ENCODE data around the gene CCDC182.
A peak's percentile ranks its signal among the peaks of the same experiment; 100 is the strongest.

Gene CCDC182

DNA sequence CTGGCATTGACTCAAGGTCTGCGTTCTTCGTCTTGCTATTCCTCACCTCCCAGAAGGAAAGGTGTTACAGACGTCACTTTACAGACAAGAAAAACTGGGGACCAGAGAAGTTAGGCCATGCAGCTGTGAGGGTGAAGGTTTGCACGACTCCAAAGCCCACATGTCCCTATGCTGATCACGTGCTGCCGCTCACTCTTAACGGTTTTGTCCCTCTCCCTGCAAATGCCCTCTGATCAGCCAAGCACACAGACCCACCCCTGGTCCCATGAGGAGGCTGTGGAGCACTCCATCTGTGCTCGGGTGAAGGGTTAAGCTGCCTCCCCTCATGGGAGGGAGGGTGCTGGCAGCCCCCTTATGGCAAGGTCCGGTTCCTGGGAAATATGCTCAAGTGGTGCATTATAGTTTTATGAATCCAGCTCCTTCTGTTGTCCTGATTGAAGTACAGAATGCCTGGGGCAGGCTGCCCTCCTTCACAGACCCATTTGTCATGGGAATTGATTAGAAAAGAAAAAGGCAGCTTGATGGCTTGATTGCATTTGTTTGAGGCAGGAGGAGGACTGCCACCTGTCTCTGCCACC is 18.8 kb downstream of the CCDC182 start:
- no peak for ATAC-seq

DNA sequence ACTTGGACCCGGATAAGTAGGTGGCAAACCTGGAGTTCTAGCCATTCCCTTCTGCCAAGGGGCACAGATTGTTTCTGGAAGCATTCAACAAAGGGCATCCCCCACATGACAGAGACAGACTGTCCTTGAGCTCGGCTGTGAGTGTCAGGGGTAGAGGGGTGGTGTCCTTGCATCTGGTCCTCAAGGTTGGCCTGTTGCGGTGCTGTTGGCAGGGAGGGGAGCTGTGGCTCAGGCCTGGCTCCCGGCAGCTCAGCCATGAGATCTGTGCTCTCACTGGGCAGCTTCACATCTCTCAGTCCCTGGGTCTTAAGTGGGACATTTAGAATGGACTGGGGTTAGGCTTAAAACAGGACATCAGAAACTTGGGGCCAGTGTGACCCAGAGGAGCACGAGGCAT is 20.4 kb downstream of the CCDC182 start:
- ATAC-seq, result no peak

DNA sequence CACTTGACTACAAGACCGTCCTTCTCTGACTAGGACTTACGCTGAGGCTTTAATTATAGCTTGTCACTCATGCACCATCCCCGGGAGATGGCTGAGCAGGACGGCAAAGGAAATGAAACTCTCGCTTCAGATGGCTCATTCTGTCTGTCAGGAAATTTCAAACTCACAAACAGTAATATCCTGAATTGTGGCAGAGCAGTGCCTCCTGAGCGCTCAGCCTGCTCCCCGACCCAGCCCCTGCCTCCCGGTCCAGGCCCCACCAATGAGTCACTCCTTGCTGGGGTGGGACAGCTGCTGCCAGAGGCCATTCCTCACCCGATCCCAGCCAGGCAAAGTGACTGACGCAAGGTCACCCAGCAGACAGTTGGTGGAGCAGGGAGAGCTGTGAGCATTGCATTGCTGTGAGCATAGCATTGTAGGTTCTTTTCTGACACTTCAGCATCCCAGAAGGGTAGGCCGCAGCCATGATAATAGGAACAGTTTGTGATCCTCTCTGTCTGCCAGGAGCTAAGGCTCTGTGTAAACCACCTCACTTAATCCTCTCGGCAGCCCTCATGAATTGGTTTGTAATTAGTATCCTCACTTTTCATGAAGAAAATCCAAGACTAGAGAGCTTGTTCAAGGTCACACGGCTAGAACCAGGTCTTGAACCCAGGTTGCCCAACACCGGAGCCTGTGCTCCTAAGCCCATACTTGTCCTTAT is 20.9 kb downstream of the CCDC182 start:
- ATAC-seq, result no peak

DNA sequence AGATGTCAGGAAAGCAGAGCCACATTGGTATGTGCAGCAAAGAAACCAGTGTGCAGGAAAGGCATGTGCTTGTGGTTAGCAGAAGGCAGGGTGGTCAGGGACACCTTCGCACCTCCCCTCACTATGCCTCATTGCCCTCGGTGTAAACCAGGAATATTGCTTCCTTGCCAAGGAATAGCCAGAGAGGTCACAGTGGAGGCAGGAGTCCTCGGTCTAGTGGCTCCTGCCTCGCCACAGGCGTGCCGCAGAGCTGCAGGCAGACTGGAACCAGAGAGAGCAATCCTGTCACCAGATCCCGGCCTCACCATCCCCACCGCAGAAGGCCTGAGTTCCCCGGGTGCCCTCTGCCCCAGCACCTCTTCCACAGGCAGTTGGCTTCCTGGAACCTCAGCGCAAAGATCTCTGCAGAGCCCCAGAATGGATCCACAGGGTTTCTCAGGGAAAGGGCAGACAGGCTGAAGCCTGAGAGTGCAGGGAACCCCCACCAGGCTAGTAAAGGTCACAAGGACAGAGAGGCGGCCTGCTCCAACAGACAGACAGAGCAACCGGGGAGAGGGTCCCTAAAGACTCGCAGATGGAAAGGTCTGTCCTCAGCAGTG is 21.6 kb downstream of the CCDC182 start:
- ATAC-seq, result no peak

DNA sequence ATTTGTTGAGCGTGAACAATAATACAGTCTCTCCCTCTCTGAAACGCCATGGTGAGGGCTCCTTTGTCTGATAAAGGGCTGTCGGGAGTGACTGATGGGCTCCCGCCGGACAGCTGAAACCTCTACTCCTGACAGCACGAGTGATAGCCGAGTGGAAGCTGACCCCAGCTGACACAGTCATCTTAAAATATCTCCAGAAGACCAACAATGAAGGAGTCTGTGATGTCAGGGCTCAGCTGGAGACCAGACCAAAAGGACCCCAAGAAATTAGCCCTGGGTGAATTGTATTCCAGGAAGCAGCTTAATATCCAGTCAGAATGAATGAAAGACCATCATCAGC is 22.4 kb downstream of the CCDC182 start:
- no peak for ATAC-seq

DNA sequence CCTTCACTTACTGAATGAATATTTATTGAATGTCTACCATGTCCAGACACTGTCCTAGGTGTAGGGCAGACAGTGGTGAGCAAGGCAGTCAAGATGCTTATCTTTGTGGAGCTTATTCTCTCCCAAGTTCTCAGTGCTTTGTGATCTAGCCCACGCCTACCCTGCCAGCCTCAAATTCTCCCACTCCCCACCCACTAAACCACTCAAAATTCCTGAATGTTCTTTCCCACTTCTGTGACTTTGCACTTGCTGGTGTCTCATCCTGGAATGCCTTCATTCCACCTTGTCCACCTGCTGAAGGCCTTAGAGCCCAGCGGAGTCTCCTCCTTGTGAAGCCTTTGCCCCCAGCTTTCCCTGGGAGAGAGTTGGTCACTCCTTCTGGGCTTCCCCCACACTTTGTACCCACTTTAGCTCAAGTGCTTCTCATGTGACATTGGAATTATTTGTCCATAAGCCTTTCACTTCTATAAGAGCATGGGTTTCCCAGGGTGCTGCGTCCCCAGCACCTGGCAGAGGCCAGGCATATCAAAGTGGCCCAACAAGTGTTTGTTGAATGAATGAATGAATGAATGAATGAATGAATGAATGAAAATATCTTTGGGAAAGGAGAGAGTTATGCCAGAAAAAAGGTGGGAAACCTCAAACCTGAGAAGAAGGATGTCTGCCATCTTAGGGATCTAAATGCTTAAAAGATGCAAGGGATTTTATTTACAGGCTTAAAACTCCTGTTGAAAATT is 23.0 kb downstream of the CCDC182 start:
- no peak for ATAC-seq

DNA sequence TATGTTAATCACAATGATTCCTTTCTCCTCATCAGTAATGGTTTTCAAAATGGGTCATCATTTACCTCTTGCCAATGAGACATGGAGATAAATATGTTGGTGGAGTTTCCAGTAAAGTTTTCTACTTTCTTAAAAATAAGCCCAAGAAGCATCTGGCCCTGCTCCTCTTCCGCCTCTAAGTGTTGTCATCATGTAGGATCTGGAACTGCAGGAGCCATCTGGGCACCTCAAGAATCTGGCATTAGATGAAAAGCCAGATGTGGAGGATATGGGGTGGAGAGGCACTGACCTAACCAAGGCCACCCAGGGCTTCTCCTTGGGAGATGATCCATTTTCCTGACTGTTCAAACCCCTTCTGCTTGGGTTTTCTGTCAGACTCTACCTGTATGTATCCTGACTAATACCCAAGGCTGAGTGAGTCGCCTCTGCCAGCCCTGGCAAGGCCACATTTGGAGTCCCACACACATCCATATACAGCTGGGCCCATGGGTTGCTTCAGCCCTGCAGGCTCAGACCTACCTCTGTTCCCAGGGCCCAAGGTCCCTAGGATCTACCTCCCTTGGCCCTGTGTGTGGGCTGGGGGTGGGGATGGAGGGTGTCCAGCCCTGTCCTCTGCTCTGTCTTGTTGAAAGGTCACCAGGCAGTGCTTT is 24.6 kb downstream of the CCDC182 start:
- no peak for ATAC-seq

DNA sequence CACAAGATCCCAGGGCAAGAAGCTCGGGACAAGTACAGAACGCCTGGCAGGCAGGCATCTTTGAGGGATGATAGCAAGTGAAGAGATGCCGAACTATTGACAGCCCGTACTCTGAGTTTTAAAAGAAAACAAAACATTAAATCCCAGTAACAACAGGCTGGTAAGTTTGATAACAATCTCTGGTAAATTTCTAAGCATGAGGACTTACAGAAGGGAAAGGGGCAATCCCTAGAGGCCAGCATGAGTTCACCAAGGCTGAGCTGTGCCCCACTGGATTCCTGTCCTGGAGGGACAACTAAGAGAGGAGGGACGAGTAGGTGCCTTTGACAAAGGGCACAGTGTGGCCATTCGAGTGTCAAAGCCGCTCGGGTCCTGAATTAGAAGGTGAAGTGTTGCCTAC is 26.2 kb downstream of the CCDC182 start:
- no peak for ATAC-seq

DNA sequence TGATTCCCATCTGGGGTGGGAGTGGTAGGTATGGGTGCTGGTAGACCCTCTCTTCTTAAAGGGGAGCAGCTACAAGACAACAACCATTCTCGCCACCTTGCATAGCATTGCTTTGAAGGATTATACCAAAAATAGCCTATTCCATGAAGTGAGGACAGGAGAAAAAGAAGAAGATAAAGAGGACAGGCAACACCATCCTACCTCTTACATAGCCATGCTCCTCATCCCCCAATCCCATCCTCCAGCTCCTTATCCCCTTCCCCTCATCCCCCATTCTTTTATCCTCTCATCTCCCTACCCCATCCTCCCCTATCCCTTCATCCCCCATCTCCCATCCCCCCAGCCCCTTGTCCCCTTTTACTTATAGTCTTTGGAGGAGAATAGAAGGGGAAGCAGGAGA is 29.1 kb downstream of the CCDC182 start:
- no peak for ATAC-seq

DNA sequence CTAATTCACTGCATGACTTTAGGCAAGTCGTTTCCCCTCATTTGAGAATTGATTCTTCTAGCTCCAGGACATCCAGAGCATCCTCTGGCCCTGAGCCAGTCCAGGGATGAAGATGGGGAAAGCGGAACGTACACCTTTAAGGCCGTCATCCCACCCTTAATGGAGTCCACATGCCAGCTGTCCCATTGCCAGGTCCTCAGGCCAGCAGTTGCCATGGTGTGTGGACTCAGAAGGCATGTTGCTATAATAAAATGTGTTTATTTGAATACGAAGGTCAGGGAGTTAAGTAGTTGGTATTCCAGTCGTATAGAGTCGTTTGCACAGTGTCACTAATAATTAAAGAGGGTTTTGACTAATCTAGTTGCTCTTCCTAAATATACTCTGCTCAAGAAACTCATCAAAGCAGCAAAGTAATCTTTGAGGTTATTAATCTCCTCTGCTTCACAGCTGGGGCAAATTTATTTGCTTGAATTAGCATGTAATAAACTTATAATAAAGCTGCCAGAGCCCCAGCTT is 30.4 kb downstream of the CCDC182 start:
- no peak for ATAC-seq

DNA sequence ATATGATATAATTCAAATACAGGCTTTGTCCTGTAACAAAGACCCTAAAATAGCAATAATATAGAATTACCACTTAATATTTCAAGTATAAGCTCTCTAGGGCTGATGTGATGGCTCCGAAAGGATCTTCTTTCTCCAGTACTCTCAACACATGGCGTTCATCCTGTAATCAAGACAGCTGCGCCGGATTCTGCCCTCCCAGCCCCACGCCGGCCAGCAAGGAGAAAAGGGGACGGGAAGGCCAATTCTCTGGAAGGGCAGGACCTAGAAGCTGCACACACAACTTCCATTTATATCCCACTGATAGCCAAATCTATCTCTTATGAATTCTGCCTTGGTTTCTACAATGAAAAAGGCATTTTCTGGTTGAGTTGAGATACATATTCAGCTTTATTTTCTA is 32.0 kb downstream of the CCDC182 start:
- no peak for ATAC-seq

DNA sequence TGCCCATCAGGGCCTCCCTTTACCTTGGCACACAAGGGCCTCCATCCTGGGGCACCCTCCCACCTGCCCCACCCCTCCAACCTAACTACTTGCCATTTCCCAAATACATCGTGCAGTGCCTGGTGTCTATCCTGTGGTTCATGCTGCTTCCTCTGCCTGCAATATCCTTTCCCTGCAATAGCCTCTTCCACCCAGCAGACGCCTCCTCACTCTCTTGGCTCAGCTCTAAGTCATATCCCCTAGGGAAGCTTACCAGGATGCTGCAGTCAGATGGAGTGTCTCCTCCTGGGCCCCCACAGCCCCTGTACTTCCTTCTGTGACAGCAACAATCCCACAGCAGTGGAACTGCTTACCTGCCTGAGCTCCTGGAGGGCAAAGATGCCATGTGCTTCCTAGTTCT is 36.7 kb downstream of the CCDC182 start:
- ATAC-seq, result no peak

DNA sequence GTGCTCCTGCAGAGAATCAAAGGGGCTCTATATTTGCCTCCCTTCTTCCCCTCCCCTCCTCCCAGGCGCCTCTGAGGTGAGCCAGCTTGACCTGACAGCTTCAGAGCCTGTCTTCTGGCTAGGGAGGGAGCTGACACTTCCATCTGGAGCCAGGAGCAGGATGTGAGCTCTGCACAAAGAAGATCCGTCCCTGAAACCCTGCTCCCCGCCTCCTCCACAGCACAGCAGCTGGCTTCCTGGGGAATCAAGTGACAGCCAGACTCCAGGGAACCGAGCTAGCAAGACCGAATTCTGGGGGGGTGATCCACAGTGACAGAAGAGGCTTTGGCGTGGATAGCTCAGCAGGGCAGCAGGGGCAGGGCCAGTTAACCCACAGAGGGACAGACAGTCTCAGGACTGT is 37.2 kb downstream of the CCDC182 start:
- no peak for ATAC-seq

DNA sequence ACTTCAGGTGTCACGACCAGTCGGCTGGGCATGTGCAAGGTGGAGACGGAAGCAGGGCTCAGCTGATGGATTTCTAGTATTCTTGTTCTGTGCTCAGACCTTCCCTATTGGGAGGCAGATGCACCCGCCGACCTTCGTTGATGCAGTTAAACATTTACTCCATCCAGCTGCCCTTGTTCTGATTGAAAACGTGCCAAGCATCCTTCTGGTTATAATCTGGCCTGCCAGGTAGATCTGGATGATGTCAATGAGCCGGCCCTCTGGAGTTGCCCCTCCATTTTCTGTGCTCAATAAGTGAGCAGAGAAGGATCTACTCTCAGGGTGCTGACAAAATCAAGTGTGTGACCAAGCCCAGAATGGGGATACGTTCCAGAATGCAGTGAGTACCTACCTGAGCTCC is 38.3 kb downstream of the CCDC182 start:
- ATAC-seq, result no peak

DNA sequence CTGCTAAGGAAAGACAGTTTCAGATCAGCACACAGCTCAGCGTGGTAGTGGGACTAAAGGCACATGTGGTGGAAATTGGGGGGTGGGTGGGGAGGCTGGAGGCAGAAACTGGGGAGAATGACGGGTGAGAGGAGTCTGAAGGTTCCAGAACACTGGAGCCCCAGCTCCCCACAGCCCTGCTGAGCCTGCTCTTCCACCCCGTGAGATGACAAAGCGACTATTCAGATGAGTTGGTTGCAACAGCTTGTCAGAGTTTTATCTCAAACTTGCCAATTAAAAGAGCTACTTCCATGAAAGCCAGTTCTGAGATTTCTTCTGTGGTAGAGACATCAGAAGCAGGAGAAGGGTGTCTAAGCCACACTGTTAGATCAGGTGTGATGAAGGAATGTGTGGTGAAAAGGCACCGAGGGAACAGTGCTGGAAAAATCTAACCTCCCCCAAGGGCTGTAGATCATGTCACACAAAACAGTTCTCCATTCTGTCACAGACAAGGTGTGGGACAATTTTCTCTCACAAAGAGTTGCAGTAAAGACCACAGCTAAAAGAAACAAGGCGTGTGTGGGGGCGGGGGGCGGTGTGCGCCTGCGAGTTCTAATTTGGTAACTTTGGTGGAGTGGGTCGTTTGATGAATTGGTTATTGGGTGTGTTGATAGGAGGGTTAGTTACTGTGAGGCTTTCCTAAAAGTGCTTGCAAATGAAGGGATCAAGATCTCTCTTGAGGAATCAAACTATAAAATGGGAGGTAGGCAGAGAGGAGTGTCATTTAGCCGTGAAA is 39.0 kb downstream of the CCDC182 start:
- ATAC-seq, result no peak

DNA sequence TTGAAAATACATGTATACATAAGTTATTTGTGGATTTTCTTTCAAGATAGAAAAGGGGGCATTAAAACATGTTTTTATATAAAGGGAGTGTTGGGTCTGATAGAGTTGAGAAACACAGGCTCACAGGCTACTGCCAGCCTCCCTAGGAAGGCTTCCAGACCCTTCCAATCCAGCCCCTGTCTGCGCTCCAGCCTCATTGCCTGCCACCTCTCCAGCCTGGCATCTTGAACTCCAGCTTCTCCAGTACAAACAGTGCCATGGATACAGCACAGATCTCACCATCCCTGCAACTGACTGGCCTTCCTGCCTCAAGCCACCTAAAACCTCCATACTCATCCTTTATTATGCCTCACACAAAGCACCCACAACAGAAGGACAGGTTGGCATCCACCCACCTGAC is 40.7 kb downstream of the CCDC182 start:
- ATAC-seq, result no peak

DNA sequence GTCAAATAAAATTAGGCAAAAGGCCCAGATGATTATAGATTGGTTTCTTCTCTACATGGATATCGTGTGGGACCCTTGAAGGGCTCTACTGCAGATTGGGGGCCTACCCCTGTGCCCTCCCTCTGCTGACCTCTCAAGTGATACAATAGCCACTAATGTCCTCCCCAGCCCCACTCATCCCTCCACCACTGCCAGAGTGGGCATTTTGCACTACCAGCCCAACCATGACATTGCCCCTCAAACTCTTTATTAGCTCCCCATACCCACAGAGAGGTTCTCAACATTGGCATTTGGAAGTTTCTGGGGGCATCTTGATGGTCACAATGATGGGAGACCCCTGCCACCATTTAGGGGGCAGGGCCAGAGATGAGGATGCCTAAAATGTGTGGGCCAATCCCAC is 41.8 kb downstream of the CCDC182 start:
- no peak for ATAC-seq

DNA sequence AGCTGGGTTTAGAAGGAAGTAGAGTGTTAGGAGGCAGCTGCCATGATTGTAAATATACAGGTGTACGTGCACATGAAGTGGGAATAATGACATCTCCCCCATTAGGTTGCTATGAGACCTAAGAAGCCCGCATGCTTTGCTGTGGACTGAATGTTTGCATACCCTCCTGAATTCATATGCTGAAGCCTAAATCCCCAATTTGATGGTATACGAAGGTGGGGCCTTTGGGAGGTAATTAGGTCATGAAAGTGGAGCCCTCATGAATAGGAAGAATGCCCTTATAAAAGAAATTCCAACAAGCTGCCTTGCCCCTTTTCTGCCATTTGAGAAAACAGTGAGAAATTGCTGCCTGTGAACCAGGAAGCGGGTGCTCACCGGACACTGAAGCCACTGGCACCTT is 44.0 kb downstream of the CCDC182 start:
- no peak for ATAC-seq

DNA sequence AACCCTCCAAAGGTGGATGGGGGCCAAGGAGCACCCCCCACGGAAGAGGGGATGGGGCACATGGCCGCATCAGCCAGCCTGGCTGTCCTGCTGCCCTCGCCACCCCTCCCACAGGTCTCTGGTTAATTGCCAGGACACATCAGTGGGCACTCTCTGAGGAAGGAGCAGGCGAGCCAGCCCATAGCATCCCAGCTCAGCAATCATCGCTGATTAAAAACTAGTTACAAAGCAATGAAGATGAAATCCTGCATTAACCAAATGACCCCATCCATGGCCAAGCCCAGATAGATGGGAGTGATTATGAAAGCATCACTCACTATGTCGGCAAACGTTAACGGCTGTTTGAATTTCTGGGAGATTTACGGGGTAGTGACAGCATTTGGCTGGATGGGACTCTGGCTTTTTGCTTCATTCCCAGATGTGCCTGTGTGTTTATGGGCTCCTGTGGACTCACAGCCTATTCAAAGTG is 45.3 kb downstream of the CCDC182 start:
- ATAC-seq, result no peak

DNA sequence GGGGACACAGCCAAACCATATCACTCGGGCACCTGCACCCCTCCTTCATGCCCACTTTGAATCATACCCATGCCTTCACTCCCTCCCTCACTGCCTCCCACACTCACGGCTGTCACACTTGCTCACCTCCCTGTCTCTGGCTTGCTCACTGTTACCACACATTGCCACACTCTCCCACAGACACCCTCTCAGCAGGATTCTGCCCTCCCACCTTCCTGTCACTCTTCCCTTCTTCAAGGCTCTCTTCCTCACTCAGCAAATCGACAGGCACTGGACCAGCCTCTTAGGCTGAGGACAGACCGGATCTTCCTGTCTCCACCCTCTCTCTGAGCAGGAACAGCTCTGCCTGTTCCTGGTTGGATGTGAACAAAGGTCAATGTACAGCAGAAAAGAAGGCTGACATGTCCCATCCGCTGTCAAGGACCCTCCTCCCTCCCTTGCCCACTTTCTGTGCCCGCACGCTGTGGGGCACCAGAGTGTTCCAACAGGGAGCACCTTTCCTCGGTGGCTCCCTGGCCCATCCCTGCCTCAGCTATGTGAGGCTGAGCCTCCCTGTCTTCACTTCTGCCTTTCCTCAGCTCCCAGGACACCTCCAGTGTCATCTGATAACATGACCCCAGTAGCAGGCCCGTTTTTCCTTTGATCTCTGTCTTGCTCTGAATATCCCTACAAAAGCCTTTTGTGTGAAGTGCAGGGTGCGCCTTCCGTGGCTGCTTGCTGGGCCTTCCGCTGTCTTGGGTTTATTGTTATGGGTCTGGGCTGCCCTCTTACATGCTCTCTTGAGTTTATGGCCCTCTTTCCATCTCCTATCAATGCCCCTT is 47.0 kb downstream of the CCDC182 start:
- peak in 1 of 2 donors; percentile 45 for ATAC-seq

DNA sequence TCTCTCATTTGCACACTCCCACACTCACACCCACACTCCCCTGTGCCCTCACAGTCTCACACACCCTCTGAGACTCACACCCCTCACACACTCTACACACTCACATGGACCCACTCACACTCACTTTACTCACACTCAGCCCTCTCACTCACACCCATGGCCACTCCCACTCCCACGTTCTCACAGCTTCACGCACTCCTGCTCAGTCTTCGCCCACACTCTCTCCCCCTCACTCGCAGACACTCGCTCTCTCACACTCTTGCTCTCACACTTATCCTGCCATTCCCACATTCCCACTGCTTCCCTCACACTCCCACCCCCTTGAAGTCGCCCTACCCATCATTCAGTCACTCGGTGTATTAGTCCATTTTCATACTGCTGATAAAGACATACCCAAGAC is 47.9 kb downstream of the CCDC182 start:
- ATAC-seq, result no peak
